Right cardiac atrium (tissue), 5 donors: ENCODE results near the gene SNRNP25. TPM values are rescaled to one million over a fixed set of nuclear protein-coding genes. Genes with fewer than 3 reads are reported as not detected.

Source experiments
- ATAC-seq, 2 donors: fragments of 200-7000 bp; cut with Tn5 transposase; one replicate each; pipeline versions ENCODE4 v1.8.0 to v1.9.1; 2020; ENCODE audit warnings: moderate library complexity in 2 of 2, mild to moderate bottlenecking in 1 of 2
- DNase-seq, 3 donors: peaks; one replicate each; pipeline ENCODE4 v3.0.0-alpha.2; 2020
- H3K27ac ChIP-seq: one replicate; pipeline ENCODE4 v1.5.1; 2013; ENCODE audit warnings: mild to moderate bottlenecking, low read length, control low read depth, moderate library complexity
- H3K27me3 ChIP-seq: one replicate; pipeline ENCODE4 v1.6.1; 2013; ENCODE audit not compliant: control insufficient read depth, insufficient read depth
- H3K4me1 ChIP-seq: one replicate; pipeline ENCODE4 v1.6.1; 2013; ENCODE audit warnings: low read length; ENCODE audit not compliant: control insufficient read depth, insufficient read depth
- H3K4me3 ChIP-seq: one replicate; pipeline ENCODE4 v1.5.1; 2013; ENCODE audit warnings: low read length, control low read depth
- H3K9me3 ChIP-seq: one replicate; pipeline ENCODE4 v1.6.1; 2013; ENCODE audit warnings: low read length; ENCODE audit not compliant: control insufficient read depth
- WGBS: extraction: QIAGEN DNeasy Blood & Tissue Kit; methylation state at CpG from one replicate; pipeline ENCODE4 v1.1.7; 2013; 5-methylcytosine and 5-hydroxymethylcytosine counted together
- intact Hi-C, 4 donors: fragments of 100-400 bp; cut with DNase I; formaldehyde crosslinking; loops; one replicate each; pipeline versions ENCODE4 v1.11.0 to v1.14.0; 2022 to 2023
- polyA plus RNA-seq: library from polyadenylated mRNA; stranded (reverse); fragments of 200-250 nt; gene quantifications from one replicate; pipeline ENCODE4 v1.2.3, GENCODE V29; 2013
- total RNA-seq, 4 donors: library from RNA; stranded (reverse); fragmentation: NEBNext Ultra II Directional; extraction: Animal tissue kit (Norgen Biotek cat#: 25700); gene quantifications; one replicate each; pipeline ENCODE4 v1.2.1, GENCODE V29; 2021
- donor health status: healthy with polysubstance abuse.
- donor health status: DM: no; HTN: yes; CAD: no.
- donor health status: DM: no; HTN: no; CAD: no.
- donor health status: DM: no; HTN: yes; CAD: no; lungs with severe emphysema.
- donor health status: DM: yes; HTN: yes; CAD: no.

The SNRNP25 gene
- total and polyA plus RNA-seq, 5 donors, result 54.8 to 108 (median 64.2) TPM

DNA sequence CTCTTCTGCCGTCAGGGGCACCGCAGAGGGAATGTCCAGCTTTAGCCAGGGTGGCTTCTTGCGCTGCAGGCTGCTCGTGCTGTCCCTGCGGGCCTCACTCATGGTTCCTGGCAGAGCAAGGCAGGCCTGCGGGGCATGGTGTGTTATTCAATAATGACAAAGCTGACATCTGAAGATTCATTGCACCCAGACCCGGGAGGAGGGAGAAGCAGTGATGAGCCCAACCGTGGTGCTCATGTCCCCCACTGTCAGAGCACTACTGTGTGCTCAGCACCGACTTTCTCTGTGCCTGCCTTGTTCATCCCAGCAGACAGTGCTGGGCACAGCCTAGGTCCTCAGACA, 11.3 kb downstream of the SNRNP25 start:
- Histone ChIP-seq H3K4me3 (no peak overlapping the region), H3K9me3 (no peaks in the 10 kb centered on the region), H3K4me1 (peaks cover 6% of the 10 kb centered on the region), H3K27ac (no peak overlapping the region), H3K27me3 (no peaks in the 10 kb centered on the region)
- WGBS, result 76% methylated on average over 9 of the region's 9 CpGs
- intact Hi-C loops, result loop anchor here in 1 of 4 donors (2.0 kb wide), 1 partner anchor 32 kb away; no protein-coding TSS in a partner anchor
- DNase-seq, result peak in 1 of 3 donors; percentile 39
- ATAC-seq, result no peak

DNA sequence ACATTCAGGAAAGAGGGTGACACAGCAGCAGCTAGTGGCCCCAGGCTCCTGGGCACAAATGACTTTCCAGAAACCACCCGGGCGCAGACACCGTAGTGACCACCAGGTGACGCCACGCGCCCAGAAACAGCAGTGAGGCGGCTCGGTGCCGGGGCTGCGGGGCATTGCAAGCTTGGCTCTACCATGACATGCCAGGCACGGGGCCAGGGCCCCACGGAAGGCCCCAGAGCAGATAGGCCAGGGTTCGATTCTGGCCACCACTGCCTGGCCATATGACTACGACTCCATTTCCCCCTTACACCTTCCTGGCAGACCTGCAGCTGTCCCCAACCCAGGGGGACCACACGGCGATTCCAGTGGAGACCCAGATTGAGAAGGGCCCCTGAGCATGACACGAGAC, 12.1 kb downstream of the SNRNP25 start:
- ATAC-seq (peak; percentile 57 to 62), DNase-seq (peak; percentile 87 to 96 (median 94))
- Histone ChIP-seq H3K4me3 (no peak overlapping the region), H3K9me3 (no peaks in the 10 kb centered on the region), H3K4me1 (peaks cover 6% of the 10 kb centered on the region), H3K27me3 (no peaks in the 10 kb centered on the region), H3K27ac (no peak overlapping the region)
- intact Hi-C loops, result loop anchor here (2.0 kb wide), 1 partner anchor 31 kb away; no protein-coding TSS in a partner anchor
- WGBS, result 18% methylated on average over 17 of the region's 17 CpGs

DNA sequence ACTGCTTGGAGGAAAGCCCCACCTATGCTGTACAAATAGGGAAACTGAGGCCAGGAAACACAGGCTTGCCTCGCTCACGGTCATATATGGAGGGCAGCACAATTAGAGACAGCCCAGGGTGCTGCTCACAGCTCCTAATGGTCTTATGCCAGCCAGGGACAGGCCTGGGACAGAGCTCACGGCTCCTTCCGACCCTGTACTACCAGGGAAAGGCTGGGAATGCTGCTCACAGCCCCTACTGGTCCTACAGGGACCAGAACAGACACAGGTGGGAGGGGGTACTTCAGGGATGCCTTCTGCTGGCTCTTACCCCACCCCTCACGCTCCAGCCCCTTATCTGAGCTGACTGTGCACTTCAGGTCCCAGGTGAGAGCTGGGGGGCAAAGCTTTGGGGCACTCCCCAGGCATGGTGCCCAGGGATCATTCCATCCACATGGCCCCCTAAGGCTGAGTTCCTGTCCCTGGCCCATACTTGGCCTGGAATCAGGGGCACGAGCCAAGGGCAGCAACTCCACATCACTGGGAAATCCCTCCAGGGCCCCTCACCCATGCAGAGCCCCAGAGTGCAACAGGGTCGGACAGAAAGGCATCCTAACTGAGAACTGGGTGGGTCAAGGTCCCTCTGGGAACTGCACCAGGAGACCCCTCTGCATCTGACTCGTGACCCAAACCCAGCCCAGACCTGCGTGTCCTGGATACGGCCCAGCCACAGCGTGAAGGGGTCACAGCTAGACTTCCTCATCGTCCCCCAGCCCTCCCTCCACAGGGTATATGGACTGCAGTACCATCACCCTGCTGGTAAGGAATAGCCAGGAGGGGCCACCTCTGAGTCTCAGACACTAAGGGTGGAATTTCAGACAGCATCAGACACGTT, 12.9 kb downstream of the SNRNP25 start:
- Histone ChIP-seq H3K9me3 (no peaks in the 10 kb centered on the region), H3K4me3 (no peak overlapping the region), H3K4me1 (peaks cover 6% of the 10 kb centered on the region), H3K27ac (no peak overlapping the region), H3K27me3 (no peaks in the 10 kb centered on the region)
- 73% methylated on average over 13 of the region's 13 CpGs for WGBS
- peak in 1 of 2 donors; percentile 7 for ATAC-seq
- peak in 2 of 3 donors; percentile 56 to 60 for DNase-seq
- intact Hi-C loops, result loop anchor here in 3 of 4 donors (2.0 kb wide), 1 partner anchor 30 kb away; no protein-coding TSS in a partner anchor

DNA sequence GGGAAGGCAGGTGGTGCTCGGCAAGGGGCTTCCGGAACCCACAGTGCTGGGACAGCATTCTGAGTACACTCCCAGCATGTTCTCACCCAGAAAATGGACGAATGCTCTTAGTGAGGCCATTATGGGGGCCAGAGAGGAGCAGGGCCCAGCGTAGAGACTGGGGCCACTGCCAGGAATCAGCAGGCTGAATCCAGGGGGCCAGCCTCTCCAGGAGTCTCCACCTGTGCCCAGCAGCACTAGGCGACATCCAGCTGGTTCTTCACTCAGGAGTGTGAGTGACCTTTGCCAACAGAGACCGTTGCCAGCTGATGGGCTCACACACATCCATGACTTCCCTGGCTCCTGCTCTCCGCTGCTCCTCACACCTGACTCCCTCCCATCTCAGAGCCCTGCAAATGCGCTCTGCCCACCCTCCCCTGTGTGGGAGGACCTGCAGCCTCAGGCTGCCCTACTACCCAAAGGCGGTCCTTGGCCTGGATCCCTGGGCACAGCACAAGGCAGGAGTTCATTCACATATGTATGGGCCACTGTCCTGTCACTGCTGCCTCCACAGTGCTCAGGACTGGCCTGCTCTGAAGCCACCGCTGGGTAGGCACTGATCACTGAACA, 13.7 kb downstream of the SNRNP25 start:
- Histone ChIP-seq H3K9me3 (no peaks in the 10 kb centered on the region), H3K4me1 (peaks cover 6% of the 10 kb centered on the region), H3K27ac (no peak overlapping the region), H3K27me3 (no peaks in the 10 kb centered on the region), H3K4me3 (no peak overlapping the region)
- WGBS, result 70% methylated on average over 10 of the region's 10 CpGs
- intact Hi-C loops, result loop anchor here in 3 of 4 donors (2.0 kb wide), 1 partner anchor 30 kb away; no protein-coding TSS in a partner anchor
- DNase-seq (peak in 2 of 3 donors; percentile 62 to 65), ATAC-seq (no peak)

DNA sequence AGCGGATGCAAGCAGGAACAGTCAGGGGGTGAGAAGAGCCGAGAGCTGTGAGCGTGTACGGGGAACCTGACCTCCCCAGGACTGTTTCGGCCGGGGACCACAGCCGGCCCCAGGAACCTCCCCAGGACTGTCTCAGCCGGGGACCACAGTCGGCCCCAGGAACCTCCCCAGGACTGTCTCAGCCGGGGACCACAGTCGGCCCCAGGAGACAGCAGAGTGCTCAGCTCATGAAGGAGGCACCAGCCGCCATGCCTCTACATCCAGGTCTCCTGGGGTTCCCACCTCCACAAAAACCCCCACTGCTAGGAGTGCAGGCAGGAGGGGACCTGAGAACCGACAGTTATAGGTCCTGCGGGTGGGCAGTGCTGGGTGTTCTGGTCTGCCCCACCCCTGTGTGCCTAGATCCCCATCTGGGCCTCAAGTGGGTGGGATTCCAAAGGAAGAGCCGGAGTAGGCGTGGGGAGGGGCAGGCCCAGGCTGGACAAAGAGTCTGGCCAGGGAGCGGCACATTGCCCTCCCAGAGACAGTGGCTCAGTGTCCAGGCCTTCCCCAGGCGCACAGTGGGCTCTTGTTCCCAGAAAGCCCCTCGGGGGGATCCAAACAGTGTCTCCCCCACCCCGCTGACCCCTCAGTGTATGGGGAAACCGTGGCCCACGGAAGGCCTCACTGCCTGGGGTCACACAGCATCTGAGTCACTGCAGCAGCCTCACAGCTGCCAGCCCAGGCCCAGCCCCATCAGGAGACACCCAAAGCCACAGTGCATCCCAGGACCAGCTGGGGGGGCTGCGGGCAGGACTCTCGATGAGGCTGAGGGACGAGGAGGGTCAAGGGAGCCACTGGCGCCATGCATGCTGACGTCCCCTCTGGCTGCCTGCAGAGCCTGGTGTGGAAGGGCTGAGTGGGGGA, 14.5 kb downstream of the SNRNP25 start:
- Histone ChIP-seq H3K9me3 (no peaks in the 10 kb centered on the region), H3K27me3 (no peaks in the 10 kb centered on the region), H3K4me3 (no peak overlapping the region), H3K4me1 (peaks cover 11% of the 10 kb centered on the region), H3K27ac (no peak overlapping the region)
- intact Hi-C loops, result loop anchor here in 3 of 4 donors (2.0 kb wide), 1 partner anchor 29 kb away; no protein-coding TSS in a partner anchor
- DNase-seq, result peak; percentile 60 to 79 (median 76)
- ATAC-seq, result peak in 1 of 2 donors; percentile 4
- WGBS, result 66% methylated on average over 27 of the region's 27 CpGs

DNA sequence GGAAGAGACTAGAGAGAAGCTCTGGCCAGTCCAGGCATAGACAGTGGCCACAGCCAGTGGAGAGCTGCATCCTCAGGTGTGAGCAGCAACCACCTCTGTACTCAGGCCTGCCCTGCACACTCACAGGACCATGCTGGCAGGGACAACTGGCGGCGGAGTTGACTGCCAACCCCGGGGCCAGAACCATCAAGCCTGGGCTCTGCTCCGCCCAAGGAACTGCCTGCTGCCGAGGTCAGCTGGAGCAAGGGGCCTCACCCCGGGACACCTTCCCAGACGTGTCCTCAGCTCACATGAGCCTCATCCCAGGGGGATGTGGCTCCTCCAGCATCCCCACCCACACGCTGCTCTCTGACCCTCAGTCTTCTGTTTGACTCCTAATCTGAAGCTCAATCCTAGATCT, 15.6 kb downstream of the SNRNP25 start:
- no peak for ATAC-seq
- H3K4me3 ChIP-seq, result no peak overlapping the region
- WGBS, result 67% methylated on average over 8 of the region's 8 CpGs
- DNase-seq, result peak in 2 of 3 donors; percentile 52 to 58
- no peaks in the 10 kb centered on the region for H3K27me3 ChIP-seq
- H3K9me3 ChIP-seq, result no peaks in the 10 kb centered on the region
- H3K27ac ChIP-seq, result no peak overlapping the region
- H3K4me1 ChIP-seq, result peaks cover 11% of the 10 kb centered on the region
- intact Hi-C loops, result no loop called here

DNA sequence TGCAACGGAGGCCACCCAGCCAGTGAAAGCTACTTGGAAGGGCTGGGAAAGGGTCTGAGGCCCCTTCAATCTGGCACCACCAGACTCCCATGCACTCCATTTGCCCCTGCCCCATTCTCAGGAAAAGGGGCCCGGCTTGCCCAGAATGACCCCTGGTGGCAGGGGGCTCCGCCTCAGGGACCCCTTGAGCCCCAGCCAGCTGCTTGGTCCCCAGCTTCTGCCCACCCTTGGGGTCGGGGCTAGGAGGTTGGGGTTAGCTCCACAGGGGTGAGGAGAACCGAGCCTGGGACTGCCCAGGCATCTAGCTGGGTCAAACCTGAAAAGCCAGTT, 17.5 kb downstream of the SNRNP25 start:
- ATAC-seq, result no peak

DNA sequence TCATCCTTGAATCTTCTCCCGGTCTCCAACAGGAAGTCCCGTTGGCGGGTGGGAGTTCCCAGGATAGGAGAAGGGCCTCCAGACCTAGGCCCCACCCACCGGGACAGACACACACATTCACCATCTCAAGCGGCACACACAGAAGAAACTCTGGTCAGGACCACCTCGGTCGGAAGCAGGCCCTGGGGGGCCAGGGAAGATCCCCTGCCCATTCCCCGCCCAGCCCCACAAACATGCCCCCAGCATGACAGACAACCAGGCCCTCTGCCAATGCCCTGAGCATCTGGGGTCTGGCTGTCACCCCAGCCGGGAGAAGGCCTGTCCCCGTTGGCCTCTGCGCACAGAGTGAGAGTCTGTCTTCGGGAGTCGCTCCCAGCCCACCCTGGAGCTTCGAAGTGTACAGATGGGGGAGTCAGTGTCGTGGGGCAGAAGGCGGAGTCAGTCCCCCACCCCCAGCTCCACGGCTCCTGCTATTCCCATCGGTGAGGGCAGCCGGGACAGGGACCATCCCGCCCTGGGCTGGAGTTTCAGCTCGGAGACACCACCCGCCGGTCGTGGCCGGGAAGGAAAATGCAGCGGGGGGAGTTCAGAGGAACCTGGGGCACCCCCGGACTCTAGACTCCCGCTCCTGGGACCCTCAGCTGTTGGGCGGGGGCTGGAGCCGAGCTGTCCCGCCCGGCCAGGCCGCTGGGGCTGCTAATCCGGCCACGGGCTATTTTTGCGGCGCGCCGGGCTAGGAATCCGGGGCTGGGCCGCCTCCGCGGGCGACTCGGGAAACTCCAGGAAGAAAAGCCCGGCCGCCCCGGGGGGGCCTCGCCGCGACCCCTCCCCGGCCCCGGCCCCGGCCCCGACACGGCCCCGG, 18.1 kb downstream of the SNRNP25 start:
- Histone ChIP-seq H3K27ac (peak overlapping the region; percentile 87), H3K4me3 (peak overlapping the region; percentile 80), H3K9me3 (no peaks in the 10 kb centered on the region), H3K4me1 (peaks cover 16% of the 10 kb centered on the region), H3K27me3 (no peaks in the 10 kb centered on the region)
- DNase-seq (peak; percentile 78 to 91 (median 85)), ATAC-seq (peak; percentile 19 to 25)
- intact Hi-C loops, result no loop called here
- 4% methylated on average over 56 of the region's 57 CpGs for WGBS

More for the DNA sequence above, 17.5 kb downstream of the SNRNP25 start:
- Histone ChIP-seq H3K9me3 (no peaks in the 10 kb centered on the region), H3K4me1 (peaks cover 16% of the 10 kb centered on the region), H3K27me3 (no peaks in the 10 kb centered on the region), H3K27ac (no peak overlapping the region), H3K4me3 (peak overlapping the region; percentile 80)
- 52% methylated on average over 5 of the region's 5 CpGs for WGBS
- DNase-seq, result no peak
- intact Hi-C loops, result no loop called here

DNA sequence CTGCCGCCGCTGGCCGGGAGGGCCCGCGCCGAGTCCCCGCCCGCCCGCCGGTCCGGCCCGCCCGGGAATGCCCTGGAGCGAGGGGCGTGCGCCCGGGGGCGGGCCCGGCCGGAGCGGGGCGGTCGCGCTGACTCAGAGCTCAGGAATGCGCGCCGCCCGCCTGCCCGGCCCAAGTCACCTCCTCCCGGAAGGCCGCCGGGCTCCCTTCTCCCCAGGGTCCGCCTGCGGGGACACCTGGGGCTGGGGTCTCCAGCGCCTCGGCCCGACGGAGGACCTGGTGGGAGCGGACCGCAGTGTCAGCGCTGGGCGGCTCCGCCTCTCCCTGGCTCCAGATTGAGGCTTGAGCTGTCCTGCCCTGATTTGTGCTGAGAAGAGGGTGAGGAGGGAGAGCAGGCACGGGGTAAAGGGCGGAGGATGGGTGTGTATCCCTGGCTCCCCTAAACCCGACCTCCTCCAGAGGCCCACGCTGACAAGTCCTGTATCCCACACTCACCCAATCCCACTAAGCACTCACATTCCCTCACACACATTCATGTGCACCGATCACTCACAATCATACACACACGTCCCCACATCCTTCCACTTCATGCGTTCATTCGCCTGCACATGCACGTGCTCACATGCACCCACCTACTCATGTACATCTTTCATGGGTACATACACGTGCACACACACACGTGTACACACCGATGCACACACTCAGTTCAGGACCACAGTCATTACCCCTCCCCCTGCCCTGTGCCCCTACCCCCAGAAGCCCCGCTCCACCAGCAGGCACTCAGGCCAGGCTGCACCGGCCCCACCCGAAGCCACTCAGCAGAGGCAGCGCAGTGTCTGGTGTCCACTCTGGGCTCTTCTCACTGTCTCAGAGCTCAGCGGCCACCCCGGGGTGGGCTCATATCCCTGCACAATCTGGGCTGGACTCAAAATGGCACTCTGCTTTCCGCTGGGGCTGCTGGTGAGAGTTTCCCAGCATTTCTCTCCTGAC, 19.2 kb downstream of the SNRNP25 start, which contains the start of gene RHBDF1:
RHBDF1 (minus strand) TSS at position 71 of the 988 bp plus-strand sequence. CDS start 7,616 bp downstream, outside the sequence.
- Histone ChIP-seq H3K4me3 (peak within 1 kb of the TSS; percentile 80), H3K27ac (peak within 1 kb of the TSS; percentile 91), H3K4me1 (peaks cover 22% of the 10 kb centered on the region), H3K27me3 (no peaks in the 10 kb centered on the region), H3K9me3 (no peaks in the 10 kb centered on the region)
- peak; percentile 51 to 69 for ATAC-seq
- peak; percentile 74 to 89 (median 89) for DNase-seq
- WGBS, result 21% methylated on average over 61 of the region's 62 CpGs
- intact Hi-C loops, result no loop called here
